GM18502 (cell line): ENCODE data around the gene FCRL3.

Experiments
- ATAC-seq: cut with Tn5 transposase; IDR thresholded peaks from one replicate; pipeline ENCODE4 v1.9.1; 2021; ENCODE audit warnings: mild to moderate bottlenecking; ENCODE audit not compliant: unreplicated experiment, poor library complexity

The FCRL3 gene

GRCh38 chr1:157682710-157683437 is 17.7 kb downstream of the FCRL3 start:
- ATAC-seq = no peak

GRCh38 chr1:157678721-157679120 is 21.8 kb downstream of the FCRL3 start:
- no peak for ATAC-seq

GRCh38 chr1:157673008-157673407 is 27.6 kb downstream of the FCRL3 start:
- ATAC-seq = no peak

- no peak for ATAC-seq
These were observed 28.7 kb downstream of the FCRL3 start for GRCh38 chr1:157671895-157672294.

GRCh38 chr1:157659576-157660247 is 40.9 kb downstream of the FCRL3 start:
- no peak for ATAC-seq

- ATAC-seq = no peak
These were observed 42.0 kb downstream of the FCRL3 start for GRCh38 chr1:157658571-157658970.

GRCh38 chr1:157653494-157653873 is 47.1 kb downstream of the FCRL3 start:
- no peak for ATAC-seq

GRCh38 chr1:157652859-157653493 is 47.6 kb downstream of the FCRL3 start:
- ATAC-seq = peak; percentile 94

- no peak for ATAC-seq
These were observed 52.3 kb downstream of the FCRL3 start for GRCh38 chr1:157648317-157648716.

GRCh38 chr1:157646144-157646543 is 54.4 kb downstream of the FCRL3 start:
- ATAC-seq = no peak

- ATAC-seq = no peak
These were observed 59.4 kb downstream of the FCRL3 start for GRCh38 chr1:157641177-157641576.

GRCh38 chr1:157639800-157640199 is 60.8 kb downstream of the FCRL3 start:
- no peak for ATAC-seq

GRCh38 chr1:157628773-157629172 is 71.8 kb downstream of the FCRL3 start:
- no peak for ATAC-seq
